GM21381 (cell line): Measurements from ENCODE around the gene SFI1.

Source experiments
- ATAC-seq: cut with Tn5 transposase; IDR thresholded peaks from one replicate; pipeline ENCODE4 v1.9.1; 2021; ENCODE audit warnings: mild to moderate bottlenecking, moderate library complexity; ENCODE audit not compliant: unreplicated experiment

Gene SFI1

DNA sequence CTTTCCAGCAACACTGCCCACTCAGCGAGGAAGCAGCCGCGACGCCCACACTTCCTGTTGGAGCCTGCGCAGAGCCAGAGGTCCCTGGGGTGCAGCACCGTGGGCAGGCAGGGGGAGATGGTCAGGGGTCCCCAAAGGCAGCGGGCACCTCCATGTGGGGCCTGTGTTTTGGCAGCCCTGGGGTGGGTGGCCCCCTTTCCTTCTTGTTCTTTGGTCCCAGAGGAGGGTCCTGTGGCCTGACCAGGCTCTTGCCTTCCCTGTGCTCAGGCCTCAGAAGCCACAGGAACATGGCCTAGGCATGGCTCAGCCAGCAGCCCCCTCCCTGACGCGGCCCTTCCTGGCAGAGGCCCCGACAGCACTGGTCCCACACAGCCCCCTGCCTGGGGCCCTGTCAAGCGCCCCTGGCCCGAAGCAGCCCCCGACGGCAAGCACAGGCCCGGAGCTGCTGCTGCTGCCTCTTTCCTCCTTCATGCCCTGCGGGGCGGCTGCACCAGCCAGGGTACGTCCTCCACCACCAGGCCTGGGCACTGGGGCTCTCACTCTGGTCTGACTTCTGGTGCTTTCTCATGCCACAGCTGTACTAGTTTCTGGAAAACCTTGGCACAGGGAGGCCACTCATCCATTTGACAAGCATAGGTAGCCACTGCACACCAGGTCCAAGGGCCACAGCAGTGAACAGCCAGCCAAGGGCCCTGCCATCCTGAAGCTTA lies 118.6 kb downstream of the SFI1 start:
- no peak for ATAC-seq

DNA sequence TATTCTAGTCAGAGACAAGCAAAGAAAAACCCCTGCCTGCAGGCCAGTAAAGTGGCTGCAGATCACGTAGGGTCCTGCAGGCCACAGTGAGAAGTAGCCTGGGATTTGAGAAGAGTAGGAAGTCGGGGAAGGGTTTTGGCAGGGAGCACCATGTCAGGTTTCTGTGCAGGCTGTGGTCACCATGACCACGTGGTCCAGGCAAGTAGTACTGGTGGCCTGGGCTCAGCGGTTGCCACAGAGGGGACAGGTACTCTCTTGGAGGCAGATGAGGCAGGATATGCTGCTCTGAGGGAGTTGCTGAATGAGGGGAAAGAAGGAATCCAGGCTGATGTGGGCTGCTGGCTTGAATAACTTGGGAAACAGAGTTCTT lies 119.1 kb downstream of the SFI1 start:
- ATAC-seq: no peak

DNA sequence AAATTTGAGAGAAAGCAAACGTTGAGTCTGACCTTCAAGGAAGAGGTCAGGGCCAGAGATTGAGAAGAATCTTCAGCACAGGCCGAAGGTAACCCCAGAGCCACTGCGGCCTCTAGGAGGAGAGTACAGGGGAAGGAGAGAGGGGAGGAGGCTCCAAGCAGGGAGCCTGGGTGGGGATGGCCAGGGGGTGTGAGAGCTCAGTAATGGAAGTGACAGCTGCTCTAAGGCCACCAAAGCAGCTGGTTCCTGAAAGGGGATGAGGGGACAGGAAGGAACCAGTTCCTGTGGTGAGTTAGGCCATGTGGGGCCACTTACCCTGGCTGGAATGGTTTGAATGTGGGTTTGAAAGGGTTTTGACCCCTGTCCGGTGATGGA lies 119.6 kb downstream of the SFI1 start:
- peak; percentile 10 for ATAC-seq

DNA sequence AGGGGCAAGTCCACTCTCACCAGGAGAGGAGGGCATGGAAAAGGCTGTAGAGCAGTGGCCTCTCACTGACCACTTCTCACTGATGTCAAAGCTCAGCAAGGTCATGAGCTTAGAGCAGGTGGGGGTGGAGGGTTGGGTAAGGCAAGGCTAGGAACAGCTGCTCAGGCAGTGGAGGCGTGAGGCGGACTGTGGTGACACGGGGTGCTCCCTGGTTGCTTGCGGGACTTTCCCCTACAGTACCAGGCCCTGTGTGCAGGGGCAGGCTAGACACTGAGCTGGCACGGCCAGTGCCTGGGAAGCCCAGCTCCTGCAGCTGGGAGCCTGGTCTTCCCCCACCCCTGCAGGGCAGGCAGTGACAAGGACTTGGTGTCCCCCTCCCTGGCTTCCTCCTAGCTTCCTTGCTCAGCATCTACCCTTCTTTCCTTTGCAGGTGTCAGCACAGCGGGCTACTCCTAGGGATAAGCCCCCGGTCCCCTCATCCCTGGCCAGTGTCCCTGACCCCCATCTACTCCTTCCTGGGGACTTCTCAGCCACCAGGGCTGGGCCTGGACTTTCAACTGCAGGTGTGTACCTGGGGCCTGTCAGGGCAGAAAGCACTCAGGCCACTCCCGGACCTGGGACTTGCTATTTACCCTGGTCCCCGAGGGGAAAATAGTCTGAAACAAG lies 120.1 kb downstream of the SFI1 start:
- peak; percentile 74 for ATAC-seq

DNA sequence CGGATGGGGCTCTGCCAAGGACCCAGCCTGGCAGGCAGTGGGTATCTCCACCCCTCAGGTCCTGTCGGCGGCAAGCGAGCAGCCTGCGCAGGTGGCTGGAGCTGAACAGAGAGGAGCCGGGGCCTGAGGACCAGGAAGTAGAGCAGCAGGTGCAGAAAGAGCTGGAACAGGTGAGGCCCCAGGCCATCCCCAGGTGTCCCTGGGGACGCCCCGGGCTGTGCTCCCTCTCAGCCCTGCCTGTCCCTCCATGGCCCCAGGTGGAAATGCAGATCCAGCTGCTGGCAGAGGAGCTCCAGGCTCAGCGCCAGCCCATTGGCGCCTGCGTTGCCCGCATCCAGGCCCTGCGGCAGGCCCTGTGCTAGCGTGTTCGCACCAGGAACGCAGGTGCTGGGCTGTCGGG lies 121.7 kb downstream of the SFI1 start:
- no peak for ATAC-seq

DNA sequence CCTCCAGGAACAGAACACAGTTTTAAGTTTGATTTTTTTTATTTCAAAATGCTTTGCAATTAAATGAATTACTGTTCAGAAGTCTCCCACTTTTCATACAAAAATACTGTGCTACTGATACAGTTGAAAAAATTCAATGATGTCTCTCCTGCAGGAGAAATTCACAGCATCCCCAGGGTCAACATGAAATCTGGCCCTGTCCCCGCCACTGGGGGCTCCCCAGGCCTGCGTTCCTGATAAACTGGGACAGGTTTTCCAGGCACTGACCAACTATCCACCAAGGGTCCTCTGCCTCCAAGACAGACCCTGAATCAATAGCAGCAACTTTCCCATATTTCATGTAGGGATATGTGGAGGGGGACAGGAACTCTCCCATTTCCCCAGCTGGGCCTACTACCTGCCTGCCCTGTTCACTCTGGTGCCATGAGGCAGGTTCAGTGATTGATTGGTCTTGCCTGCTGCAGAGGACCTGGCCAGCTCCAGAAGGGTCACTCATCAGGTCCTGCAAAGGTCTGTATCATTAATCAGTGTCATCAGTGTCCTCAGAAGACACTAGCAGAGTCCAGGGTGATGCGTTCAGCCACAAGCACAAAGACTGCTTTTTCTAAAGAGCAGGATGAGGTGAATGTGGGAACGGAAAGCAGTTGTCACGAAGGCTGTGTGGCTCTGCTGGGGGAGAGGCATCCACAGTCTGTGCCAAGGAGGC lies 122.3 kb downstream of the SFI1 start:
- ATAC-seq: no peak

DNA sequence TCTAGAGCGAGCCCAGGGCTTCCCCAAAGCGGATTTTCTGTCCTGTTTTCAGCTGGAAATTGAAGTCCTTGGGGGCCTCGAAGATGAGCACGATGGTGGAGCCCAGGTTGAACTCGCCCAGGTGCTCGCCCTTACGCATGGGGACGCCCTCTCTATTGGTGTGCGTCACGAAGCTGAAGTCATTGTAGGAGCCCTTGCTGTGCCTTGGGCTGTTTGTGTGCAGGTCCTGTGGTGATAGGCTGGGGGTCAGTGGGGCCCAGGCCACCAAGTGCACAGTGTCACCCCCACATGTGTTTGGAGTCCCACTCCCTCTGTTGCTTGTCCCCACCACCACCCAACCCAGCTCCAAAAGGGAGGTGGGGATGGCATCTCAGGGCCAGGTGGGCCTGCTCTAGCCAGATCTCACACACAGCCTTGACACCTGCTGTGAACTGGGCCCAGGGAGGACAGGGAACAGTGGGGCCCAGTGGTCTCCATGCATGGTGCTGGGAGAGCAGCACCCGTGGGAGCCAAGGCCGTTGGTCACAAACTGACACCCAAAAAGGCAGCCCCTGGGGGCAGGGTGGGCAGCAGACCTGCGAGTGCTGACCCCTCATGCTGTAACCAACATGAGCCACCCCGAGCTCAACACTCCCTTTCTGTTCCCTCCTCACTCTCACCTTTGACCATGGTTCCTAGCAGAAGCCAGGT lies 123.4 kb downstream of the SFI1 start:
- ATAC-seq: no peak

DNA sequence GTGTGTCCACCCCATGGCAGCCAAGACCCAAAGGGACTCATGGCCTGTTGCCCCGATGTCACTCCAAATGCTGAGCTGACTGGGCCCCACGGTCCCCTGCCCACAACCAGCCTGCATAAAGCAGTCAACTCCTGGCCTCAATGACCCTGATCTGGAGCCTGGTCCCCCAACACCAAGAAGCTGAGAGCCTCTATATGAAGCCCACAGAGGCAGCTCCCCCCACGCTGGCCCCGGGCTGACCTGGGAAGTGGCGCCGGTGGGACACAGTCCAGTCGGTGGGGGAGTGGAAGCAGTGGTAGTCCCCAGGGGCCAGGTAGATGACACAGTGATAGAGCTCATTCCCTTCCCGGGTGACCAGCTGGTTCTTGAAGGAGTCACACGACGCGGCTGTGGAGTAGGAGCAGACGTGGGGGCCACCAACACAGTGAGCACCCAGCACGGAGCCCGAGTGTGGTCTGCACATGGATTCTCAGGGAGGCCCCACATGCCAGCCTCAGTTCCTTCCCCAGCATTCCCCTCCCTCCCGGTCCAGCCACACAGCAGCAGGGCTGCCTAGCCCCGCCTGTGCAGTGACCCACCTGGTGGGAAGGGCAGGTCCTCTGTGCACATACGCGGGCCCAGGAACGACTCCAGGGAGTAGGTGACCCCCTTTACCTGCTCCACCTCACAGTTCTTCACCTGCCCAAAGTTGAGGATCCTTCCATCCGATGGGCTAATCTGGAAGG lies 124.6 kb downstream of the SFI1 start:
- no peak for ATAC-seq

DNA sequence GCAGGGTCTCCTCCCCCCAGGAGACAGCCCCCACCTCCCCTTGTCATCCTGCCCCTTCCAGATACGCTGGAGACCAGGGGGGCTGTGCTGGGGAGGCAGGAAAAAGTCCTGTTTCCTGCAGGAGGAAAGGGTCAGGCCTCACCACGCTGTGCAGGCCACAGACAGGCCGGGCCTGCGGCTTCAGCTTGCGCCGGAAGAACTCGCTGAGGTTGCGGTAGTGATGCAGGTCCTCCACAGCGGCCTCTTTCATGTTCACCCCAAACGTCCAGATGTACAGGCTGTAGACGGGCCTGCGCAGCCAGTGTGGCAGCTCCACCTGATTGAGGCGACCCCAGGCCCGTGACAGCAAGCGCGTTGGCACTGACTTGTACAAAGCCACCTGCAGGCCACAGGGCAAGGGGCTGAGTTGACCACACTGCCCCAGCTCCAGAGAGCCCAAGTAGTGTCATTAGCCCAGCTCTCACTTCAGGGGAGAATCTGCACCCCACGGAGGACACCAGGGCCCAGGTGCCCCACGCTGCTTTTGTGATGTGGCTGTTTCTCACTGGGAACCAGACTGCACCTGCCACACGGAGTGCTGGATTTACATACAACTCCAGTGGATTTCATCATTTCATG lies 125.3 kb downstream of the SFI1 start:
- ATAC-seq: no peak

DNA sequence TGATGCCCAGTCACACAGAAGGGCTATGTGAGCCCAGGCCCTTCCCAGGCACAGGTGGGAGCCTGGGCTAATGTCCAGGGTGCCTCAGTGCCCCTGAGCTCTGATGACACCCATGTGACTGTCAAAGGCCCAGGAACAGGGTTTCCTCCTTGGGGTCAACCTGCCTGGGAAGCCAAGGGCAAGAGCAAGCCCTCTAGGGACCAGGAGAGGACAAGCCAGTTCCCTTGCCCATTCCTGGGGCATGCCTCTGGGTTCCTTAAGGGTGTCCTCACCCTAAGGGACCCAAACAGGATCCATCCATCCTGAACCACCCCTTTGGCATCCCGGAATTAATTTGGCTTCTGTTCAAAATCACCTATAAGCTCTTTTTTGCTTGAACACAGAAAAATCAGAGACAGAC lies 126.6 kb downstream of the SFI1 start:
- ATAC-seq: no peak

DNA sequence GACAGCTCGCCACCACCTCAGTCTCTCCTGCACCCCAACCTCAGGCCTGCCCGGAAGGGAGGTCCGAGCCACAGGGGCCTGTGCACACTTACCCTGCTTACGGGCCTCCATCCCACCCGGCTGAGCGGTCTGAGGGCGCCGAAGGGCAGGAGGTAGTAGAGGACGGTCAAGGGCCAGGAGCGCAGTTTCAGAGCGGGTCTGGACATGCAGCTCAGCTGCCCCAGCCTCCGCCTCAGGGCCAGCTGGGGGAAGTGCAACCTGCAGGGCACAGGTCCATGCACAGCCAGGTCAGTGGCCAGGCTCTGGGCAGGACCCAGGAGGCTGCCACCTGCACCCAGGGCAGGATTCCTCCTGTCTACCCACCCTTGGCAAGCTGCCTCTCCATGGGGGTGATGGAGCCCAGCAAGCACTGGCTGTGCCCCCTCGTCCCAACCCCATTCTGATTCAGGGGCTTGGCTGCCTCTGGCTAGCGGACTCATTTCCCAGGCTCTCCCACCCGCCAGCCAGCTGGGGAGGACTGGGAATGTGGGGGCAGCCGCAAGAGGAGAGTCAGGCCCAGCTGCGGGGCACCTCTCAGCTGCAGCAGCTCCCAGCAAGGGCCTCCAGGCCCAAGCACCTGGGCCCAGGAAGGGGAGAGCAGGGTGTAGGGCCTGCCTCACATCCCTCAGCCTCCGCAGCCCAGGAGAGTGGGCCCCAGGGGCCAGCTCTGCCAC lies 127.4 kb downstream of the SFI1 start:
- ATAC-seq: no peak

DNA sequence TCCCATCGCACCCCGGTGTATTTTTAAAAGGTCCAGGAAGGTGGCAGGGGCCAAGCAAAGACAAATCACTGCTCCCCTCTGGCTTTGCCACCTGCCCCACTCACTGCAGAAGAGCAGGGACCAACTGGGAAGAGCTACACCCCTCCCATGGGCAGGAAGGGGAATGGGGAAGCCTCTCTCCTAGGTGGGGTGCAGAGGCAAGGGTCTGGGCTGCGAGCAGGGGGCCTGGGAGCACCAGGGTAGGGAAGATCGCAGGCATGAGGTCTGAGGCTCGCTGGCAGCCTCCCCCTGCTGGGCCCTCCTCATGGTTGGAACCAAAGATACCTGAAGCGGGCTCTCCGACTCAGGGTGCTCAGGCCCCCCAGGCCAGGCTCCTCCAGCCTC lies 128.9 kb downstream of the SFI1 start:
- no peak for ATAC-seq

DNA sequence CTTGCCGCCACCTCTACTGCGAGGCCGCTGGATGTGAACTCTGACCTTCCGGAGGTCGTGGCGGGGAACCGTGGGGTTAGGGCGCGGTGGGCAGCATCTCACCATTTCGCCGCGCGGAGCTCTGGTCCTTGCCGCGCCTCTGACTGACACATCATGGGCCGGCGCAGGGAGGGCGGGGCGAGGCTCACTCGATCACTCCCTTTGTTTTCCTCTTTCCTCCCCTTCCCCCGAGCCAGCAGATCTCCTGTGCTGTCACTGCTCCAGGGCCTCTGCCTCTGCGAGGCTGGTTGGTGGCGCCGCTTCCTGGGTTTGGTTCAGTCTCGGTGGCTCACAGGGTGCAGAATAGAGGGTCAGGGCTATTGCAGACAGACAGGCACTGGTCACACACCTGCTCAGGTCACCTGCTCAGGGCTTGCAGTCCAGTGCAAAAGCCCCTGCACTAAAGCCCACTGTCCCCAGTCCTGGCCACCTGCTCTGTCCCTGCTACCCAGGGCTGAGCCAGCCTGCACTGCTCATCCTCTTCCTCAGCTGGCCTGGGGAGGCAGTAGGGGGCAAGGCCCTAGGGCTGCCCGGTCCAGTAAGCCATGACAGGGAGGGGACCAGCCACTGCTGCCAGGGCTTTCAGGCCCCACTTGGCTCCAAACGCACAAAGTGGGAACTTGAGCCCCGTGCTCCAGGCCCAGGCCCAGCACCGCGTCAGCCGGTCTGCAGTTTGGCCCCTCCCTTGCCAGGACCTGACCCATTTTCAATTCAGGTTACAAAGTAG lies 129.5 kb downstream of the SFI1 start:
- ATAC-seq: no peak

DNA sequence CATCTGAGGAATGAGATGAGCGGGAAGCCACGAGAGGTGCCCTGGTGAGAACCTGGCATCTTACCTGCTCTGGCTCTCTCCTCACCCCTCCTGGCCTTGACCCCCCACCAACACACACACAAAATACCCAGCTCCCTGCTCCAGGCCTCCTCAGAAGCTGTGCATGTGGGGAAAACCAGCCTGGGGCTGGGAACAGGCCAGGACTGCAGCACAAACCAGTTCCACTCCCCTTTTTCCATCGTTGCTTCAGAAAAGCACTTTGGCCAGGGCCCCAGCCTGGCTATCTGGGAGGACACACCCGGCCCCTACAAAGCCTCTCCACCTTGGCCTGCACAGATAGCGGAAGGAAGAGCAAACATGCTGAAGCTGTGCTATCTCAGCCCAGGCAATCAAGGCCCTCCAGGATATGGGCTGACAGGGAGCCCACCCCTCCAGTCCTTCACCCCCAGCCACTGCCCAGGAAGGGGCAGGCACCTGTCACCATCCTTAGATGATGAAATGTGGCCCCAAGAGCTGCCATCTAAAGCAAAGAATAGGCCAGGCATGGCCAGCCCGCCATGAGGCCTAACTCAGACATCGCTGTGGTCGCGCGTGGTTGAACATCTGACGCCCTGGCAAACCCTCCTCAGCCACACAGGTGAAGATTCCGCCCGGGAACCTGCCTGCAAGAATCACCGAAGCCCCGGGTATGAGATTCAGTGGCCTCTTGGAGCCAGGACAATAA lies 130.3 kb downstream of the SFI1 start:
- ATAC-seq: no peak

DNA sequence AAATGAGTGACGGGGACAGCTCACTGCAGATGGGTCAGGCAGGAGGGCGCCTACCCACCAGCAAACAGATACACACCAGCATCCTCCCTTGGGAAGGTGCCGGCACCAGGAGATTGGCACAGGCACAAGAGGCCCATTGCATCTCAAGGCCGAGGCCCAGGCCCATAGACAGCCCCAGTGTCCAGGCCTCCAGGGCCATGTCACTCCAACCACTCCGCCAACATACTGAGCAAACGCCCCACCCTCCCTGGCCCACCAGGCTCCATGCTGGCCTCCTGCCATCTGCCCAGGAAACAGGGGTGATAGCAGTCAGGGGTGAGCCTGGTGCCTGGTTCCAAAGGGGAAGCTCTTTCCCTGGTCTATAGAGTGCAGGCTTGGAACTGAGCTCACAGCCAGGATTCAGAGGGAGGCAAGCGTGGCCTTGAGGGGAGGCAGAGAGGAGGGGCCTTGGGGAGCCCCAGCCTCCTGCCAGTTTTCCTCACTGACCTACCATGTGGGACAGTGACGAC lies 130.9 kb downstream of the SFI1 start:
- no peak for ATAC-seq

DNA sequence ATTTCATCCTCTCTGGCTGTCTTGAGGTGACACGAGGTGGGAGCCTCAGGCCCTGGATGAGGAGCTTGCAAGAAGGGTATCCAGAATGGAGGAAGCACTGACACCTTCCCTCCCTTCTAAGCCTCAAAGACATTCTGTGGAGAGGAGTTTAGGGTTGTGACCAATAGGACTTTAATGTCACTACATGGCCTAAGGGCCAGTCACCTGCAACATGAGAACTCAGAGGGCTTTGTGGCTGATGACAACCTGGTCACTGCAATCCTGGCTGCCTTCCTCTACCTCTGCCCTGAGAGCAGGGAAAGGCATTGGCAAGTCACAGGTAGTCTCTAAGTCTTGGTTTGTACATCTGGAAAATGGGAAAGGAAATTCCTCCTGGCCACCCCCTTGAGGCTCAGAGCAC lies 132.0 kb downstream of the SFI1 start:
- ATAC-seq: no peak

DNA sequence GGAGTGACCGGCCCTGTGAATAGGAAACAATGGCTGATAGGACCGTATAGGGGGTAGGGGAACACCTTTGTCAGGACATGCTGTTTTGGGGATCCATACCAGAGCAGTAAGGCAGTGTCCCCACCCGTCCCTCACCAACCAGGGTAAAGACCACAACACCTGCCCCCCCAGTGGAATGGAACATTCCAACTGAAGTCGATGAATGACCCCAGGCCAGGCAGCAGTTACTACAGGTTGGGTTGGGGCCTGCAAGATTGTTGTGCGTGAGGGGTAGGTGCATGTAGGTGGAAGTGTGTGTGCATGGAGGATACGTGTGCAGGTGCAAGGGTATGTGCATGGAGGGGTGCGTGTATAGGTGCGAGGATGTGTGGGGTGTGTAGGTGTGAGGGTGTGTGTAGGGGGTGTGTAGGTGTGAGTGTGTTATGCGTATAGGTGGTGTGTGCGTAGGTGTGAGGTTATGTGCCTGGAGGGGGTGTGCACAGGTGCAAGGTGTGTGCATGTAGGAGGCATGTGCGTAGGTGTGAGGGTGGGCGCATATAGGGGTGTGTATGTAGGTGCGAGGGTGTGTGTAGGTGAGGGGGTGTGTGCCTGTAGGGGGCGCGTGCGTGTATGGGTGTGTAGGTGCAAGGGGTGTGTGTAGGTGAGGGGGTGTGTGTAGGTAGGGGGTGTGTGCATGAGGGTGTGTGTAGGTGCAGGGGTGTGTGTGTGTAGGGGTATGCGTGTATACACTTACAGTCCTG lies 132.8 kb downstream of the SFI1 start:
- no peak for ATAC-seq

DNA sequence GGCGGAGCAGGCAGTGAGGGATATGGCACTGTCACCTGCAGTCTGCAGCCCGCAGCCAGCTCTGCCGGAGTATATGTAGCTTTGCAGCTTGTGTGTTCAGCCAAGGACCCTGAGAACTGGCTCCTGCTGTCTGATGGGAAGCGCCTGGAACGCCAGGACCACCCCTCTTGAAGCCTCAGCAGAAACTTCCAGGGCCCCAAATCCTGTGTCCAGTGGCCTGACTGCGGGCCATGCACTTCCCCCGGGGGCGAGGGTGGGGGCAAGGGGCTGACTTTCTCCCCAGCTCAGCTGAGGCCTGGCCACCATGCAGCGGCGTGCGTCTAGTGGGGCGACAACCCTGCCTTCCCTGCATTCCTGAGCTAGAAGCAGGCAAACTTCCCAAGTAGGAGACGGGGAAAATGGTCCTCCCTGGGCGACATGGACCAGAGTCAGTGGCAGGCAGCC lies 133.4 kb downstream of the SFI1 start:
- no peak for ATAC-seq
